CD4-positive, alpha-beta T cell (primary cell): ENCODE data around the gene RHNO1. TPM values are rescaled to one million over a fixed set of nuclear protein-coding genes. Genes with fewer than 3 reads are reported as not detected.

ENCODE experiments used
- ATAC-seq: fragments of 200-7000 bp; cut with Tn5 transposase; one replicate; pipeline ENCODE4 v1.10.0; 2022; ENCODE audit warnings: mild to moderate bottlenecking; ENCODE audit not compliant: poor library complexity
- CTCF ChIA-PET: fragments of 350-600 bp; sonication (Branson Sonifier 250); formaldehyde crosslinking; loops from one replicate; lab custom pipeline; 2021; ENCODE audit warnings: antibody characterized with exemption, inconsistent platforms; lab: Charles Lee
- POLR2A ChIA-PET: fragments of 350-600 bp; sonication (Branson Sonifier 250); formaldehyde crosslinking; loops from one replicate; lab custom pipeline; 2021; ENCODE audit warnings: antibody characterized with exemption, inconsistent platforms; lab: Charles Lee
- DNase-seq, 14 experiments: peaks; one replicate each; pipeline ENCODE4 v3.0.0-alpha.2; 2013 to 2020; ENCODE audit warnings: mixed read lengths in 2 of 14
- H3K27ac ChIP-seq, 2 donors: one replicate each; pipeline versions ENCODE4 v1.5.1 to v1.7.0; 2013; ENCODE audit warnings: low read length in 2 of 2, low read depth in 1 of 2, mild to moderate bottlenecking in 1 of 2
- H3K27me3 ChIP-seq, 2 experiments: 1 replicate in 1 of 2; 2 replicates in 1 of 2; pipeline versions ENCODE4 v1.6.1 to v1.7.0; 2013; ENCODE audit warnings: low read length in 2 of 2, control low read depth in 1 of 2, mild to moderate bottlenecking in 1 of 2, moderate library complexity in 1 of 2; ENCODE audit not compliant: insufficient read depth in 2 of 2, control insufficient read depth in 1 of 2
- H3K36me3 ChIP-seq: one replicate; pipeline ENCODE4 v1.6.1; 2013; ENCODE audit warnings: low read length, control low read depth; ENCODE audit not compliant: insufficient read depth
- H3K4me1 ChIP-seq: one replicate; pipeline ENCODE4 v1.6.1; 2013; ENCODE audit warnings: low read length, control low read depth; ENCODE audit not compliant: insufficient read depth
- H3K4me3 ChIP-seq: one replicate; pipeline ENCODE4 v1.5.1; 2013; ENCODE audit warnings: mild to moderate bottlenecking, low read length, moderate library complexity
- H3K9me3 ChIP-seq, 2 experiments: 1 replicate in 1 of 2; 2 replicates in 1 of 2; pipeline versions ENCODE4 v1.6.1 to v1.7.0; 2013; ENCODE audit warnings: low read length in 2 of 2, mild to moderate bottlenecking in 2 of 2, control low read depth in 1 of 2, moderate library complexity in 1 of 2; ENCODE audit not compliant: control insufficient read depth in 1 of 2, insufficient read depth in 1 of 2
- H3K27ac Mint-ChIP-seq: one replicate; pipeline ENCODE4 v1.8.0; 2020; ENCODE audit warnings: mixed read lengths
- H3K27me3 Mint-ChIP-seq: one replicate; pipeline ENCODE4 v1.8.0; 2021; ENCODE audit warnings: mixed read lengths
- H3K36me3 Mint-ChIP-seq: one replicate; pipeline ENCODE4 v1.8.0; 2021; ENCODE audit warnings: low read depth, mixed read lengths
- H3K4me1 Mint-ChIP-seq: one replicate; pipeline ENCODE4 v1.8.0; 2021; ENCODE audit warnings: low read depth, mixed read lengths
- H3K4me3 Mint-ChIP-seq: one replicate; pipeline ENCODE4 v1.8.0; 2020; ENCODE audit warnings: mild to moderate bottlenecking, mixed read lengths
- H3K9me3 Mint-ChIP-seq: one replicate; pipeline ENCODE4 v1.8.0; 2020; ENCODE audit warnings: mixed read lengths
- CTCF ChIP-seq: fragments of 200-600 bp; IDR thresholded peaks from one replicate; pipeline ENCODE4 v1.8.0; 2022; ENCODE audit warnings: antibody characterized with exemption, mild to moderate bottlenecking
- intact Hi-C, 2 experiments: fragments of 100-400 bp; cut with DNase I in 1 of 2; cut with micrococcal nuclease in 1 of 2; formaldehyde crosslinking; loops; one replicate each; pipeline versions ENCODE4 v1.15.1 to v1.9.0; 2023 to 2025; cut with DNase I, micrococcal nuclease
- total RNA-seq, 174 experiments: library from RNA in 2 of 174; stranded (reverse) in 2 of 174; gene quantifications; one replicate each; pipeline ENCODE4 v1.2.3 and lab custom pipeline; 2021 to 2026

The RHNO1 gene
- total RNA-seq, 2 experiments from 2014 or later = 26.5 to 31.3 TPM

GRCh38 chr12:2851931-2852330, 25.1 kb upstream of the RHNO1 start:
- peaks cover 2% of the 10 kb centered on the region for H3K4me1 ChIP-seq
- H3K4me3 ChIP-seq = no peak overlapping the region
- Mint-ChIP-seq H3K27ac (no peak overlapping the region), H3K4me1 (no peaks in the 10 kb centered on the region), H3K27me3 (no peaks in the 10 kb centered on the region), H3K36me3 (peaks cover 39% of the 10 kb centered on the region), H3K4me3 (no peak overlapping the region), H3K9me3 (no peaks in the 10 kb centered on the region)
- no peaks in the 10 kb centered on the region for H3K27me3 ChIP-seq
- TF ChIP-seq CTCF = no peak
- intact Hi-C loops = loop anchor here (2.0 to 10.0 kb wide), 4 partner anchors 90 to 423 kb away; no protein-coding TSS in a partner anchor
- ChIA-PET POLR2A (no interaction called here), CTCF (interaction anchor here (0.9 kb wide), 1 partner anchor 93 kb away, joined by 3 read pairs; no protein-coding TSS in a partner anchor)
- H3K27ac ChIP-seq = no peak overlapping the region
- no peaks in the 10 kb centered on the region for H3K9me3 ChIP-seq
- H3K36me3 ChIP-seq = peaks cover 18% of the 10 kb centered on the region
- ATAC-seq (no peak), DNase-seq (no peak)

- H3K4me1 Mint-ChIP-seq = no peaks in the 10 kb centered on the region
- H3K27me3 Mint-ChIP-seq = no peaks in the 10 kb centered on the region
- ATAC-seq (peak; percentile 70), DNase-seq (peak; percentile 14 to 63 (median 32))
- H3K27ac Mint-ChIP-seq = no peak overlapping the region
- H3K9me3 Mint-ChIP-seq = no peaks in the 10 kb centered on the region
- H3K4me3 Mint-ChIP-seq = no peak overlapping the region
- Histone ChIP-seq H3K27ac (no peak overlapping the region), H3K4me1 (peaks cover 2% of the 10 kb centered on the region), H3K4me3 (no peak overlapping the region), H3K9me3 (no peaks in the 10 kb centered on the region), H3K27me3 (no peaks in the 10 kb centered on the region), H3K36me3 (peaks cover 18% of the 10 kb centered on the region)
- ChIA-PET CTCF (interaction anchor here (0.7 to 1.8 kb wide), 3 partner anchors 9 to 91 kb away, joined by 3 to 7 read pairs (median 4); no protein-coding TSS in a partner anchor), POLR2A (no interaction called here)
- H3K36me3 Mint-ChIP-seq = peaks cover 25% of the 10 kb centered on the region
- intact Hi-C loops = loop anchor here (2.0 to 10.0 kb wide), 4 partner anchors 89 to 421 kb away; no protein-coding TSS in a partner anchor
- TF ChIP-seq CTCF = peak; percentile 57
These were observed 23.4 kb upstream of the RHNO1 start for GRCh38 chr12:2853626-2854025.

DNA sequence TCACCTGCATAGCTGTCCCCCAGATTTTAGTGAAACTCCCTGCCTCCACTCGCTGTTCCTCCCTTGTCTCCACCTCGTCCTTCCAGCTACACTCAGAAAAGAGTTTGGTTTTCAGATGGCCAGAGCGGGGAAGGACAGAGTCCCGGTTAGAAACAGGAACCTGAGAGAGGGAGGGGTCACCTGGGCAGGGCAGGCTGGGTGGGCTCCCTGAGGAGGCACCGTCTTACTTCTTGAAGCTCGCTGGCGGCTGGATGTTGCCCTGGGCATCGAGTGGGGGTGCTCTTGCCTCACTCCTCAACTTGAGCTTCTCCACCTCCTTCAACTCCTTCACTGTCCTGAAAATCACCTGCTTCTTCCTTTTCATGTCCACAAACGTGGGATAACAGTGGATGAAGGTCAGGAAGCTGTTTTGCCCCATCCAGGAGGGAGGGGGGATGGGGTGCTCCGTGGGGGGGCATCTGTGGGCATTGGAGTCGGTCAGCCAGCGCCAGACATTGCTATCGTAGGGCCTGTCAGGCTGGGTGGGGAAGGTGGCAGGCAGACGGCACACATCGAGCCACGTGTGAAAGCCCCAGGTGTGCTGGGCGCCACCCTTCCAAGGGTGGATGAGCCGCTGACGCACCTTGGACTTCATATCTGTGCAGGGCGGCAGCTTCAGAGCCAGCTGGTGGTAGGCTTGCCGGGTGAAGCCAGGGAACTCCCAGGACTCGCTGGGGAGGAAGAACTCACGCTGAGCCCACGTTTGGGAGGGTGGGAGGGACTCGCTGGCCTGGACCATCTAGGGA, 22.2 kb upstream of the RHNO1 start:
- Histone ChIP-seq H3K4me3 (no peak overlapping the region), H3K36me3 (peaks cover 23% of the 10 kb centered on the region), H3K9me3 (no peaks in the 10 kb centered on the region), H3K4me1 (peaks cover 2% of the 10 kb centered on the region), H3K27me3 (no peaks in the 10 kb centered on the region), H3K27ac (no peak overlapping the region)
- TF ChIP-seq CTCF = no peak
- intact Hi-C loops = loop anchor here (5.0 to 10.0 kb wide), 3 partner anchors 87 to 420 kb away; no protein-coding TSS in a partner anchor
- Mint-ChIP-seq H3K36me3 (peaks cover 19% of the 10 kb centered on the region), H3K9me3 (no peaks in the 10 kb centered on the region), H3K27ac (no peak overlapping the region), H3K4me1 (no peaks in the 10 kb centered on the region), H3K4me3 (no peak overlapping the region), H3K27me3 (no peaks in the 10 kb centered on the region)
- ChIA-PET CTCF (interaction anchor here (1.8 kb wide), 1 partner anchor 90 kb away, joined by 7 read pairs; no protein-coding TSS in a partner anchor), POLR2A (no interaction called here)
- DNase-seq = no peak
- no peak for ATAC-seq
